CD14-positive monocyte (primary cell): Measurements from ENCODE around the gene ST7. TPM values are rescaled to one million over a fixed set of nuclear protein-coding genes. Genes with fewer than 3 reads are reported as not detected.

Experiments used
- DNase-seq, 3 donors: peaks; one replicate each; pipeline ENCODE4 v3.0.0-alpha.2; 2011 to 2022
- H2AFZ ChIP-seq: 2 replicates; pipeline ENCODE4 v1.6.0; 2012; ENCODE audit warnings: mild to moderate bottlenecking, low read depth, low read length, inconsistent platforms; ENCODE audit not compliant: insufficient read depth, poor library complexity, severe bottlenecking
- H3K27ac ChIP-seq, 2 donors: 1 replicate in 1 of 2; 2 replicates in 1 of 2; pipeline ENCODE4 v1.5.1; 2012 to 2013; ENCODE audit warnings: low read length in 2 of 2, control low read depth in 1 of 2, inconsistent platforms in 1 of 2, low read depth in 1 of 2, mild to moderate bottlenecking in 1 of 2
- H3K27me3 ChIP-seq, 2 donors: one replicate each; pipeline versions ENCODE4 v1.6.0 to v1.6.1; 2011 to 2013; ENCODE audit warnings: low read length in 2 of 2; ENCODE audit not compliant: control insufficient read depth in 2 of 2, insufficient read depth in 2 of 2
- H3K36me3 ChIP-seq, 2 donors: replicated peaks in 1 of 2; 1 replicate in 1 of 2; 2 replicates in 1 of 2; pipeline versions ENCODE4 v1.5.1 to v1.6.1; 2012 to 2013; ENCODE audit warnings: low read length in 2 of 2, control low read depth in 1 of 2, inconsistent platforms in 1 of 2, mild to moderate bottlenecking in 1 of 2; ENCODE audit not compliant: insufficient read depth in 2 of 2, control insufficient read depth in 1 of 2
- H3K4me1 ChIP-seq, 2 donors: 1 replicate in 1 of 2; 2 replicates in 1 of 2; pipeline versions ENCODE4 v1.5.1 to v1.6.1; 2012 to 2013; ENCODE audit warnings: low read length in 2 of 2, control low read depth in 1 of 2, inconsistent platforms in 1 of 2, mild to moderate bottlenecking in 1 of 2, moderate library complexity in 1 of 2; ENCODE audit not compliant: insufficient read depth in 2 of 2, control insufficient read depth in 1 of 2
- H3K4me2 ChIP-seq: replicated peaks from 2 replicates; pipeline ENCODE3; 2012; ENCODE audit warnings: low read length, moderate library complexity, mild to moderate bottlenecking; ENCODE audit not compliant: poor library complexity, severe bottlenecking; ENCODE audit errors: extremely low read depth
- H3K4me3 ChIP-seq, 3 experiments: fragments of 200-600 bp in 1 of 3; sonication (generic) in 1 of 3; replicated peaks in 1 of 3; 1 replicate in 2 of 3; 2 replicates in 1 of 3; pipeline ENCODE4 v1.5.1; 2011 to 2013; ENCODE audit warnings: low read length in 3 of 3, mild to moderate bottlenecking in 3 of 3, control low read depth in 2 of 3, low read depth in 2 of 3, inconsistent platforms in 1 of 3, moderate library complexity in 1 of 3
- H3K79me2 ChIP-seq: 2 replicates; pipeline ENCODE4 v1.6.0; 2012; ENCODE audit warnings: mild to moderate bottlenecking, control low read depth, inconsistent platforms, low read length, moderate library complexity; ENCODE audit not compliant: insufficient read depth
- H3K9ac ChIP-seq: 2 replicates; pipeline ENCODE4 v1.6.0; 2017; ENCODE audit warnings: low read length, mild to moderate bottlenecking; ENCODE audit not compliant: insufficient read depth, poor library complexity, severe bottlenecking
- H3K9me3 ChIP-seq, 2 donors: replicated peaks in 1 of 2; 1 replicate in 1 of 2; 2 replicates in 1 of 2; pipeline versions ENCODE4 v1.5.1 to v1.6.1; 2012 to 2013; ENCODE audit warnings: low read length in 2 of 2, control low read depth in 1 of 2; ENCODE audit not compliant: control insufficient read depth in 1 of 2, insufficient read depth in 1 of 2
- H4K20me1 ChIP-seq: 2 replicates; pipeline ENCODE4 v1.6.0; 2012; ENCODE audit warnings: mild to moderate bottlenecking, low read length, control low read depth, moderate library complexity; ENCODE audit not compliant: insufficient read depth
- H3K27ac Mint-ChIP-seq, 7 donors: one replicate each; pipeline ENCODE4 v1.8.0; 2020; ENCODE audit warnings: mild to moderate bottlenecking in 7 of 7, mixed read lengths in 7 of 7, moderate library complexity in 6 of 7, inconsistent platforms in 2 of 7
- H3K27me3 Mint-ChIP-seq, 3 donors: one replicate each; pipeline ENCODE4 v1.8.0; 2021 to 2022; ENCODE audit warnings: low read depth in 3 of 3, mild to moderate bottlenecking in 3 of 3, mixed read lengths in 3 of 3, moderate library complexity in 3 of 3, inconsistent platforms in 1 of 3
- H3K36me3 Mint-ChIP-seq, 2 donors: one replicate each; pipeline ENCODE4 v1.8.0; 2020; ENCODE audit warnings: mixed read lengths in 2 of 2, inconsistent platforms in 1 of 2, mild to moderate bottlenecking in 1 of 2
- H3K4me1 Mint-ChIP-seq: one replicate; pipeline ENCODE4 v1.8.0; 2020; ENCODE audit warnings: mild to moderate bottlenecking, mixed read lengths
- H3K4me3 Mint-ChIP-seq, 2 donors: one replicate each; pipeline ENCODE4 v1.8.0; 2020; ENCODE audit warnings: mild to moderate bottlenecking in 2 of 2, mixed read lengths in 2 of 2, moderate library complexity in 1 of 2
- H3K9me3 Mint-ChIP-seq, 7 donors: one replicate each; pipeline ENCODE4 v1.8.0; 2020 to 2022; ENCODE audit warnings: mixed read lengths in 7 of 7, mild to moderate bottlenecking in 6 of 7, moderate library complexity in 6 of 7, inconsistent platforms in 2 of 7
- CTCF ChIP-seq: fragments of 200-600 bp; IDR thresholded peaks from one replicate; pipeline ENCODE4 v1.8.0; 2022; ENCODE audit warnings: antibody characterized with exemption, mild to moderate bottlenecking
- WGBS: methylation state at CpG from one replicate; pipeline ENCODE4 v1.1.5; 2013; ENCODE audit warnings: missing lambda C conversion rate; ENCODE audit not compliant: insufficient coverage; 5-methylcytosine and 5-hydroxymethylcytosine counted together
- intact Hi-C, 2 donors: fragments of 100-400 bp; cut with micrococcal nuclease; formaldehyde crosslinking; loops; one replicate each; pipeline versions ENCODE4 v1.15.0 to v1.15.1; 2023
- polyA plus RNA-seq, 3 donors: library from polyadenylated mRNA; depleted of rRNA in 1 of 3; unstranded in 2 of 3; stranded (reverse) in 1 of 3; fragments of 300-500 nt in 2 of 3; fragments of >200 nt in 1 of 3; fragmentation: Illumina TruSeq in 2 of 3; gene quantifications; 1 replicate in 2 of 3; 2 replicates in 1 of 3; pipeline ENCODE4 v1.2.3, GENCODE V29; 2012 to 2021

ST7 gene
- polyA plus RNA-seq, 3 donors, result 3.6 to 5.5 (median 4.1) TPM

GRCh38 chr7:117134889-117135552 is 181.7 kb downstream of the ST7 start:
- peak overlapping the region; percentile 64 for H2AFZ ChIP-seq
- H4K20me1 ChIP-seq, result no peaks in the 10 kb centered on the region
- H3K36me3 ChIP-seq, result no peaks in the 10 kb centered on the region
- H3K27ac Mint-ChIP-seq, result peak overlapping the region; percentile 66 to 90 (median 84)
- intact Hi-C loops, result no loop called here
- DNase-seq, result peak; percentile 35 to 44 (median 35)
- no peaks in the 10 kb centered on the region for H3K9me3 Mint-ChIP-seq
- H3K79me2 ChIP-seq, result no peaks in the 10 kb centered on the region
- peaks cover 4 to 5% of the 10 kb centered on the region in 2 donors for H3K36me3 Mint-ChIP-seq
- peak overlapping the region; percentile 33 for H3K9ac ChIP-seq
- H3K4me1 Mint-ChIP-seq, result peaks cover 45% of the 10 kb centered on the region
- no peaks in the 10 kb centered on the region for H3K27me3 ChIP-seq
- WGBS, result no CpG with 5 or more reads among the region's 2 CpGs
- no peaks in the 10 kb centered on the region for H3K9me3 ChIP-seq
- peak overlapping the region; percentile 68 for H3K4me2 ChIP-seq
- peak overlapping the region; percentile 49 to 66 for H3K4me3 Mint-ChIP-seq
- TF ChIP-seq CTCF, result no peak
- H3K4me3 ChIP-seq, result peak overlapping the region in 2 of 3 experiments; percentile 22 to 63
- peaks cover 0 to 2% (median 0%) of the 10 kb centered on the region in 3 donors for H3K27me3 Mint-ChIP-seq
- H3K27ac ChIP-seq, result peak overlapping the region in 1 of 2 donors; percentile 77
- H3K4me1 ChIP-seq, result peaks cover 36 to 40% of the 10 kb centered on the region in 2 donors

DNA sequence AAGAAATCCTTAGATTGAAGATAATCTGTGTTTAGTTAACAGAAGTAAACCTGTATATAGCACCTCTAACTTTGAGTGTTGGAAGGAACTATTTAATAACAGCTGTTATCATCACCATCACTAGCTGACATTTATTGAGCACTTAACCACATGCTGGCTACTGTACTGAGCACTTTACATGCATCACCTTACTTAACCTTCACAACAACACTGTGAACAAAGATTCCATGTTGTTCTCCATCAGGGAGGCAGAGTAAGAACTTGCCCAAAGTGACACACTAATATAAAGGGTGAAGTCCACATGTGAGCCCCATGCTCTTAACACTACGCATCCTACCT is 182.2 kb downstream of the ST7 start:
- no peaks in the 10 kb centered on the region for H4K20me1 ChIP-seq
- H2AFZ ChIP-seq, result no peak overlapping the region
- H3K36me3 ChIP-seq, result no peaks in the 10 kb centered on the region
- Mint-ChIP-seq H3K4me3 (no peak overlapping the region), H3K27ac (peak overlapping the region in 1 of 7 donors; percentile 69), H3K4me1 (peaks cover 50% of the 10 kb centered on the region), H3K27me3 (peaks cover 0 to 2% (median 0%) of the 10 kb centered on the region in 3 donors), H3K9me3 (no peaks in the 10 kb centered on the region), H3K36me3 (peaks cover 4 to 8% of the 10 kb centered on the region in 2 donors)
- no peak overlapping the region for H3K4me3 ChIP-seq
- peak overlapping the region in 1 of 2 donors; percentile 77 for H3K27ac ChIP-seq
- H3K79me2 ChIP-seq, result no peaks in the 10 kb centered on the region
- 100% methylated on average over 1 of the region's 1 CpG for WGBS
- no peak for DNase-seq
- H3K9me3 ChIP-seq, result no peaks in the 10 kb centered on the region
- H3K9ac ChIP-seq, result no peak overlapping the region
- H3K27me3 ChIP-seq, result no peaks in the 10 kb centered on the region
- no peak overlapping the region for H3K4me2 ChIP-seq
- no peak for TF ChIP-seq CTCF
- intact Hi-C loops, result no loop called here
- peaks cover 38 to 44% of the 10 kb centered on the region in 2 donors for H3K4me1 ChIP-seq
